Measurements from ENCODE around the gene PNPLA2. TPM values are rescaled to one million over a fixed set of nuclear protein-coding genes. Genes with fewer than 3 reads are reported as not detected.

PNPLA2 gene, protein sequence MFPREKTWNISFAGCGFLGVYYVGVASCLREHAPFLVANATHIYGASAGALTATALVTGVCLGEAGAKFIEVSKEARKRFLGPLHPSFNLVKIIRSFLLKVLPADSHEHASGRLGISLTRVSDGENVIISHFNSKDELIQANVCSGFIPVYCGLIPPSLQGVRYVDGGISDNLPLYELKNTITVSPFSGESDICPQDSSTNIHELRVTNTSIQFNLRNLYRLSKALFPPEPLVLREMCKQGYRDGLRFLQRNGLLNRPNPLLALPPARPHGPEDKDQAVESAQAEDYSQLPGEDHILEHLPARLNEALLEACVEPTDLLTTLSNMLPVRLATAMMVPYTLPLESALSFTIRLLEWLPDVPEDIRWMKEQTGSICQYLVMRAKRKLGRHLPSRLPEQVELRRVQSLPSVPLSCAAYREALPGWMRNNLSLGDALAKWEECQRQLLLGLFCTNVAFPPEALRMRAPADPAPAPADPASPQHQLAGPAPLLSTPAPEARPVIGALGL
- total RNA-seq: 14.3 and 15.4 TPM in 2 replicates

DNA sequence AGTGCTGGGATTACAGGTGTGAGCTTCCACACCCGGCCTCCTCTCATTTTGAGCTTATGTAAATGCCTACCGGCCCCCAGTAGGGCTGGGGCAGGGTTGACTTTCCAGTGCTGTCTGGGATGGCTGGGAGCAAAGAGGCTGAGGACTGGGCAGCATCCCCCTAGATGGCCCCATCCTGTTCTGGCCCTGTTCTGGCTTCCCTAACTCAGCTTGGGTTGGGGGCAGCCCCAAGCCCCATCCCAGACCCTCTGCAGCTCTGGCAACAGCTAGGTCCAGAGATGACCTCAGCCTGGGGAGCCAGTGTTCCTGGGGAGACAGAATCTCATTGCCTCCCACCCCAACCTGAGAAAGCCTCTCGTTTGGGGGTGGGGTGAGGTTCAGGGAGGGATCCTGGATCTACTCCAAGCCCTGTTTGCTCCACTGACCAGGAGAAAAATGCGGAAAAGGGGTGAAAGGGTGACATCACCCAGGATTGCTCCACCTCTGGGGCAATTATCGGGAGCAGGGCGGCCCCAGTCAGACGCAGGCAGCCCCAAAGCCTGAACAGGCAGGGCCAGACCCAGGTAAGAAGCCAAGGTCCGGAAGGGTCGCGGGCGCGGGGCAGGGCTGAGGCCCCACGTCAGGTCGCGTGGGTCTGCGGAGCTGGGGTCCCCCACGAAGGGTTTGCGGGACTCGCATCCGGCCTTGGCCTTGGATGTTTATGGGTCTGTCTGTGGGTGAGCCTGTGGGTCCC is at the start of gene PNPLA2:
Gene PNPLA2, plus strand, starts transcription at position 519 of the 733 bp plus-strand sequence. CDS start 805 bp downstream, outside the sequence.

DNA sequence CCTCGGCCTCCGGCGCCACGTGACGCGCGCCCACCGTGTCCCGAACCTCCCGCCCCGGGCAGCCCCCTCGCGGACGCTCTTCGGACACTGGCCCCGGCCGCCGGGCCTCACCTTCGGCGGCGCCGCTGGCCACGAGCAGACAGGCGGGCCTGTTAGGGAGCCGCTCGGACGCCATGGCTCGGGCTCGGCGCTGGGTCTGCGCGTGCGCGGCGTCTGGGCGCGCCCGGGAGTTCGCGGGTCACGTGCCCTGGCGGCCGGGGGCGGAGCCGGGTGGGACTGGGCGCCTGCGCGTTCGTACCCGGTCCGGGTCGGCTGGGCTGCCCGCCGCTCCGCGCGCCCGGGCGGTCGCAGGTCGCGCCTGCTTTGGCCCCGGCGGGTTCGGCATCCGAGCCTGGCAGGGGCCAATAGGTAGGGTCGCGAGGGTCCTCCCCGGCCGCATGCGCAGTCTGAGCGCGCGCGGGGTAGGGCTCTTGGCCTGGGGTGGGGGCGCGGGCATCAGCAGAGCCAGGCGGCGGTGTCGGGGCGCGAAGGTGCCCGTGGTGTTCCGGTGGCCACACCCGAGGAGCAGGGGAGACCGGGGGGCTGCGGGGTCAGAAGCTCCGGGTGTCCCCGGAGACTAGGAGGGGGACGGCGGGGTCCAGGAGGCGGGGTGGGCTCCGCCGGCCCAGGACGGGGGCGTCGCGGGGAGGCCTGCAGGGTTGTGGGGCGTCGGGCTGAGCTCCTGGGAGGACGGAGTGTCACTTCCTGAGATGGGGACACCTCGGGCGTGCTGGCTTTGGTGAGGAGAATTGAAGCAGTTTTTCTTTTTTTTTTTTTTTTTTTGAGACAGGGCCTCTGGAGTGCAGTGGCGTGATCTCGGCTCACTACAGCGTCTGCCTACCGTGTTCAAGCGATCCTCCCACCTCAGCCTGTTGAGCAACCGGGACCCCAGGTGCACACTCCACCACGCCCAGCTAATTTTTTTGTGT is 41.1 kb upstream of the PNPLA2 start, which contains the start of gene GATD1:
Gene GATD1, minus strand, starts transcription at position 200 of the 968 bp plus-strand sequence. Its CDS starts 25 bp downstream, at position 175.

DNA sequence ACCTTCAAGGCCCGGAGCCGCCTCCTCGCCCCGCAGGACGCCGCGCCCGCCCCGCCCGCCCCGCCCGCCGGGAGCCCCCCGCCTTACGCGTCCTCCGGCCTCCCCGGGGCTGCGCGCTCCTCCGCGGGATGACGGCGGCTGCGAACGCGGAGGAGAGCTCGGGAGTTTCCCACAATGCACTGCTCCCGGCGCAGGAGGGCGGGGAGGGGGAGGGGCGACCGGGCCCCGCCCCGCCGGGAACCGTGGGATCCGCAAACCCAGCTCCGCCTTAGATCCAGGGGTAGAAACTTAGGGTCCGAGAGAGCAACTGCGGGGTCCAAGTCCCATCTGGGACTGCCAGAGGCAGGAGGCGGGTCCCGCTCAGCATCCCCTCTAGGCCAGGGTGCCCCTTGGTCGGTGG is 28.8 kb upstream of the PNPLA2 start, which contains the start of gene CEND1:
Gene CEND1, minus strand, starts transcription at position 148 of the 400 bp plus-strand sequence. CDS start 1,514 bp downstream, outside the sequence.

DNA sequence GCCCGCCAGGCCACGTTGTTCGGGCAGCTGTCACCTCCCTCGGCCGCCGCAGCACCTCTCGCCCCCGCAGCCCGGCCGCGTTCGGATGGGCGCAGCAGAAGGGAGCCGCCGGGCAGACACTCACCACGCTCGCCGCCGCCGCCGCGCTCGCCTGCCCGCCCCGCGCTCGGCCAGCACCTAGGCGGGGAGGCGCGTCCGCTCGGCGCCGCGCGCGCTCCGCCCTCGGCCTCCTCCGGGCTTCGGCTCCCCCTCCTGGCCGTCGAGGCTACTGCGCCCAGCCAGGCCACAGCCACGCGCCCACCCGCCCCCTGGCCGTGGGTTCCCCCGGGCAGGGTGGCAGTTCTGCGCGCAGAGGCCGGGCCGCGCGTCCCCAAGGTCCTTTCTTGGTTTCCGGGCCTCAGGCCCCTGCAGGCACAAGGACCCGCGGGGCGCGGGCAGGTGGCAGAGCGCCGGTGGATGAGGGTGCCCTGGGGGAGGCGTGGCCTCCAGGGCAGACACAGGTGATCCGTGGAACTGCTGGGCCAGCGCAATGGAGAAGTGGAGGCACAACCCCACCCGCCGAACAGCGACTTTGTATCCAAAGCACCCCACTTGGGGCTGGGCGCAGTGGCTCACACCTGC is 20.5 kb upstream of the PNPLA2 start, which contains the start of gene SLC25A22:
Gene SLC25A22, minus strand, starts transcription at position 189 of the 621 bp plus-strand sequence. CDS start 3,275 bp downstream, outside the sequence.

DNA sequence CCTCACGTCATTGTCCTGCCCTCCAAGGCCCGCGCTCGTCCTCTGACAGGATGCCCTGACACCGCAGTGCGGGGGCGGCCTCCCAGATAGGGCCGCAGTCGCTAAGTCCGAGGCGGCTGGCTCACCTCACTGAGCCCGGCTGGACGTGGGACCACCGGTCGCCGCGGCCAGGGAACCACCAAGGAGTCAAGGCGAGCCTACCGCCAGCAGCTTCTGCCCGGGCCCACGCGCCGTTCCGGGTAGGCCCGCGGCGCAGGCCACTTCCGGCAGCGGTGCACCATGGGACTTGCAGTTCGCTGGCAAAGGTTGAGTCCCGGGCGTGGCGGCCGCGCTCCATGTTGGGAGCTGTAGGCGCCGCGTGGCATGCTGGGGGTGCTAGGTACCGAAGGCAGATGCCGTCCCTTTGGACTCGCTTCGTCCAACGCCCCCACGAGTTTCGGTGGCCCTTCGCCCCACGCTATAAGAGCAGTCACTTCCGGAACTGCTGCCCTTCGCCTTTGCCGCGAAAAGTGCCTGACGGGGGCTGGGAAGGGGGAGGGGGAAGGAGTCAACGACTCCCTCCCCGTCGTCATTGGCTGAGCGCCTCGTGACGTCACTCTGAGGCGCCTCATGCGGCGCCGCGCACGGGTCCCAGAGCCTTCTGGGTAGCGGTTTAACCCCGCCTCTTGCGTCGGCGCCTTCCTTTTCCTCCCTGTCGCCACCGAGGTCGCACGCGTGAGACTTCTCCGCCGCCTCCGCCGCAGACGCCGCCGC is 9.3 kb upstream of the PNPLA2 start, which contains the start of gene RPLP2:
Gene RPLP2, plus strand, starts transcription at position 681 of the 753 bp plus-strand sequence. CDS start 268 bp downstream, outside the sequence.

DNA sequence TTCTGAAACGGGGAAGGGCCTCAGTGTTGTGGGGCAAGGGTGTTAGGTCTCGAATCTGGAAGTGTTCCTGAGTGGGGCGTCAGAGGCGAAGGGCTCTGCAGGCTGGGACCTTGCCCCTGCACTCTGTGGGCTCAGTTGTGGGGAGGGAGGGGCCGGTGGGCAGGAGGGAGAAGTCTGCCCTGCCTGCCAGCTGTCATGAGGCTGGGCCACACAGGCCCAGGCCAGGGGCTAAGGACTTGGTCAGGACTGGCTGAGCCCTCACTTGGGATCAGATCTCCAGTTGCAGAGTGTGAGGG is 9.1 kb downstream of the PNPLA2 start, which contains the start of gene CRACR2B:
Gene CRACR2B, plus strand, starts transcription at position 23 of the 296 bp plus-strand sequence. CDS start 689 bp downstream, outside the sequence.

DNA sequence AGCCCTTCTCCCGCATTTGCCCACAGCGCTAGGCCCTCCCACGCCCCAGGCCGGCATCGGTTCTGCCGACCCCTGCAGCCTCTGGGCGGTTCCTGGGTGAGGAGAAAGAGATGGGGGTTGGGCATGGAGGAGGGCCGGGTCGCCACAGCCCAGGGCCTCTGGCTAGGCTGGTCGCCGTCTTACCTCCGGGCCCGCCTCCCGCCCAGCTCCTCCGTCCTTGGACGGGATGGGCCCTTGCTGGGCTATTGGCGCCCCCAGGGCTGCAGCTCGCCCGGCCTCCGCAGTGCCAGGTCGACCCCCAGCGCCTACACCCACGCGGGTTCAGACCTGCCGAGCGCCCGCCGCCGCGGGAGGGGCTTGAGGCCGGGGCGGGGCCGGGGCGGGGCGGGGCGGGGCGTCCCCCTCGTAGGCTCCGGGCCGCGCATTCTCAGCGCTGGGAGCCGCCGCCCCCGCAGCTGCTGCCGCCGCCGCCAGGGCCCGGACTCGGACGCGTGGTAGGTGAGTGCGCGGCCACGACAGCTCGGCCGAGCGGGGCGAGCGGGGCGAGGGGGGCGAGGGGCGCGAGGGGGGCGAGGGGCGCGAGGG is 13.9 kb downstream of the PNPLA2 start, which contains the start of gene CD151:
Gene CD151, plus strand, starts transcription at position 424 of the 585 bp plus-strand sequence. CDS start 3,118 bp downstream, outside the sequence.

DNA sequence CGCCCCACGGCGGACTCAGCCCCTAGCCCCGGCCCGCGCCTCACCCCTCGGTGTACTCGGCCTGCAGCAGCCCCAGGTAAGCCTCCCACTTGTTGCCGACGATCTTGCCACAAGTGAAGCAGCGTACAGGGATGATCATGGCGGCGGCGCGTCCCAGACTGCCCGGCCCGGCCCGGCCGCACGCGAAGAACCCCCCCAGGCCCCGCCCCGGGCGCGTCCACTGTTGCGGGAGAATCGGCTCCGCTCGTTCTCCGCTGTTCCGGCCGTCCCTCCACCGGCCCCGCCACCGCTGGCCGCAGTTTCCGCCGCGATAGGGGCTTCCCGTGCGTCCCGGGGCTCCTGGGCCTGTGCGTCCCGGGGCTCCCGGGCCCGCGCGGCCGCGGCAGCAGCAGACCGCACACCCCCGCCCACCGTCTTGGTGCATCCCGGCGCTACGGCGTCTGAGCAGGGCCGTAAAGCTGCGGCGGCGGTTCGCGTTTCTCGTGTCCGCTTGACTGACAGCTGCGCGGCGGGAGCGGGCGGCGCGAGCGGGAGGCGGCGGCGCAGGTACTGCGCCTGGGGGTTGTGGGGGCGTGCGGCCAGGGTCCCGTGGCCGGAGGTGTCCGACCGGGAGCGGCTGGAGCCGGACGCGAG is 23.8 kb downstream of the PNPLA2 start, which contains the start of the genes POLR2L and TSPAN4:
Gene POLR2L, minus strand, starts transcription at position 160 of the 633 bp plus-strand sequence. Its CDS starts 21 bp downstream, at position 139.
Gene TSPAN4, plus strand, starts transcription at position 483 of the 633 bp plus-strand sequence. CDS start 7,453 bp downstream, outside the sequence.

Other genes with a start within 250 kb of the PNPLA2 start
- gene PHRF1, start 242.4 kb upstream of the PNPLA2 start, total RNA-seq: 26.3 and 30.6 TPM in 2 replicates
- gene IRF7, start 203.0 kb upstream of the PNPLA2 start, total RNA-seq: 6.9 and 12.0 TPM in 2 replicates
- gene CDHR5, start 194.0 kb upstream of the PNPLA2 start, total RNA-seq: not detected in 2 replicates
- not detected in 2 replicates for gene SCT, start 191.7 kb upstream of the PNPLA2 start, total RNA-seq
- gene DRD4, start 181.6 kb upstream of the PNPLA2 start, total RNA-seq: not detected in 2 replicates
- 24.2 and 27.1 TPM in 2 replicates for gene DEAF1, start 123.7 kb upstream of the PNPLA2 start, total RNA-seq
- gene TMEM80, start 123.1 kb upstream of the PNPLA2 start, total RNA-seq: 18.9 and 28.6 TPM in 2 replicates
- 117 and 146 TPM in 2 replicates for gene EPS8L2, start 112.7 kb upstream of the PNPLA2 start, total RNA-seq
- gene TALDO1, start 71.5 kb upstream of the PNPLA2 start, total RNA-seq: 301 and 355 TPM in 2 replicates
- gene GATD1, start 41.4 kb upstream of the PNPLA2 start, total RNA-seq: 27.6 and 42.5 TPM in 2 replicates
- 0.07 TPM in 1 of 2 replicates, not detected in the other for gene CEND1, start 28.8 kb upstream of the PNPLA2 start, total RNA-seq
- gene SLC25A22, start 20.6 kb upstream of the PNPLA2 start, total RNA-seq: 19.5 and 22.4 TPM in 2 replicates
- 13.4 and 16.1 TPM in 2 replicates for gene PIDD1, start 13.7 kb upstream of the PNPLA2 start, total RNA-seq
- 650 and 899 TPM in 2 replicates for gene RPLP2, start 8.9 kb upstream of the PNPLA2 start, total RNA-seq
- gene CRACR2B, start 9.0 kb downstream of the PNPLA2 start, total RNA-seq: 2.4 and 3.0 TPM in 2 replicates
- gene CD151, start 14.0 kb downstream of the PNPLA2 start, total RNA-seq: 323 and 365 TPM in 2 replicates
- gene POLR2L, start 23.6 kb downstream of the PNPLA2 start, total RNA-seq: 149 and 226 TPM in 2 replicates
- 89.6 and 96.4 TPM in 2 replicates for gene TSPAN4, start 23.9 kb downstream of the PNPLA2 start, total RNA-seq
- 105 and 107 TPM in 2 replicates for gene CHID1, start 91.9 kb downstream of the PNPLA2 start, total RNA-seq
- 33.8 and 39.9 TPM in 2 replicates for gene AP2A2, start 107.0 kb downstream of the PNPLA2 start, total RNA-seq
- not detected in 2 replicates for gene MUC6, start 217.8 kb downstream of the PNPLA2 start, total RNA-seq